ENCODE data around the gene SPATA2. TPM values are rescaled to one million over a fixed set of nuclear protein-coding genes. Genes with fewer than 3 reads are reported as not detected.

SPATA2 gene
- polyA plus RNA-seq, 2 of the 4 experiments (the other 2 are of a cell fraction): 4.7 to 5.1 TPM

DNA sequence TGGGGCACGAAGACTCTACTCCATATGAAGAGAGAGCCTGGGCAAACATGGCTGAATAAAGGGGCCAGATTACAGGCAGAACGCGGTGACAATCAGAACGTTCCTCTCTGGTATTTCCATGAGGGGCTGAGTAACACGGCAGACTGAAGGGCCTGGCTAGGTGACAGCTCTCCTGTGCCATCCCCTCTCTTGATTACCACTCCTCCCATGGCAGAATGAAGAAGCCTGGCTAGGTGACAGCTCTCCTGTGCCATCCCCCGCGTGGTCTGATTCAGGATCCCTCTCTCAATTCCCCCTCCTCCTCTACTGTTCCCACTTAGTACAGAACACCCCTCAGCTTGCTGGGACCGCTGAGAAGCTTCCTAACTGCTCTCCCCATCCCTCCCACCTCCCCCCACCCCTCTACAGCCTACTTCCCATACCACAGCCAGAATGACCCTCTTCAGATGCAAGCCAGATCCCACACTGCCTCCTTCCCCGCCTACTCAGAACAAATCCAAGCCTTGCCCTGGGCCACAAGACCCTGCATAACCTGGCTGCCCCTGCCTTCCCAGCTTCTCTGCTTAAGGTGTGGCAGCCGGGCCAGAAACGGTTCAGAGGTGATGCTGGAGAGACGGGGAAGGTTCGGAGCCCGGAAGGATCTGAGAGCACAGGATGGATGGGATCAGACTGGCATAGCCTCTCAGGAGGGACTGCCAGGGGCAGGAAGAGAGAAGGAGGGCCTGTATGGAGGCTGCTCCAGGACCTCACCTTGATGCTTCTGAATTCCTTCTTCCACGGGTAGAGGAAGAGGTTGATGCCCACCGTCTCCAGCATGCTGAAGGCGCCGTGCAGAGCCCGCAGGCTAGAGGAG is 7.7 kb downstream of the SPATA2 start:
- 88% methylated on average over 19 of the region's 19 CpGs for WGBS (ENCODE audit: missing lambda C conversion rate)
- DNase-seq (ENCODE audit: low read depth in 1 of 2, low spot score in 1 of 2) (no peak), ATAC-seq (no peak)

DNA sequence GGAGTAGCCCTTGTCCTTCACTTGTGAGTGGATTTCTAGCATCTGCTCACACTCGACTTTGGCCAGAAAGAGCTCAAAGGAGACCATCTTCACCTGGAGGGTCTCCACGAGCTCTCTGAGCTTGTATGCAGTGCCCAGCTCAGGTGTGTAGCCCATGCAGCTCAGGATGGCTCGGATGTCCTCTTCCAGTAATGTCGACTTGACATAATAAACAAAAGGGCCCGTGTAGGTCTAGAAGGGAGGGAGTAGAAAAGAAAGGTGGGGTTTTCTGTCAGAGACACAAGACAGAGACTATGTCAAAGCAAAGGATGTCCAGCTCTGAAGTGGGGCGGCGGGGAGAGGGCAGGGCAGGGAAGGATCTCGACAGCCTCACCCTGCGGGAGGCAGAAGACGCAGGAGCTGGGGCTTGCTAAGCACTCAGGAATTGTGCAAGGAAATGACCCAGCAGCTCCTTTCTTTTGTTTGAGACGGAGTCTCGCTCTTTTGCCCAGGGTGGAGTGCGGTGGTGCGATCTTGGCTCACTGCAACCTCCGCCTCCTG is 8.6 kb downstream of the SPATA2 start:
- ChIA-PET POLR2A (no interaction called here), CTCF (interaction anchor here (0.7 to 7.3 kb wide), 12 partner anchors 8 to 423 kb away, joined by 3 to 44 read pairs (median 3); partner anchors contain the start of gene SPATA2)
- no peak for DNase-seq (ENCODE audit: low read depth in 1 of 2, low spot score in 1 of 2)
- Histone ChIP-seq H3K4me1 (no peaks in the 10 kb centered on the region), H3K27ac (no peak overlapping the region), H3K4me2 (no peak overlapping the region), H3K4me3 (no peak overlapping the region), H3K9me3 (no peaks in the 10 kb centered on the region)
- TF ChIP-seq MAFK (IDR thresholded peaks at IDR 0.05; ENCODE audit: partially characterized antibody) (peak; percentile 24), FOSB (CRISPR knock-in tag; IDR thresholded peaks at IDR 0.05) (no peak)
- ATAC-seq: no peak
- FAIRE-seq: no peak
- WGBS (ENCODE audit: missing lambda C conversion rate): 83% methylated on average over 15 of the region's 15 CpGs

More for the DNA sequence above, 7.7 kb downstream of the SPATA2 start:
- no peaks in the 10 kb centered on the region for H3K4me1 ChIP-seq
- ChIA-PET POLR2A (no interaction called here), CTCF (interaction anchor here (0.7 to 7.3 kb wide), 9 partner anchors 7 to 238 kb away, joined by 3 to 44 read pairs (median 4); partner anchors contain the start of gene SPATA2)
- no peak overlapping the region for H3K4me2 ChIP-seq
- TF ChIP-seq HDAC2 (IDR thresholded peaks at IDR 0.05): no peak
- TF ChIP-seq, protein P1, sequence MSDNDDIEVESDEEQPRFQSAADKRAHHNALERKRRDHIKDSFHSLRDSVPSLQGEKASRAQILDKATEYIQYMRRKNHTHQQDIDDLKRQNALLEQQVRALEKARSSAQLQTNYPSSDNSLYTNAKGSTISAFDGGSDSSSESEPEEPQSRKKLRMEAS (IDR thresholded peaks at IDR 0.05): no peak
- no peak for TF ChIP-seq EP300 (IDR thresholded peaks at IDR 0.05)
- no peak for TF ChIP-seq PHF8 (IDR thresholded peaks at IDR 0.05; ENCODE audit: borderline replicate concordance, low read depth)
- TF ChIP-seq, protein P2, sequence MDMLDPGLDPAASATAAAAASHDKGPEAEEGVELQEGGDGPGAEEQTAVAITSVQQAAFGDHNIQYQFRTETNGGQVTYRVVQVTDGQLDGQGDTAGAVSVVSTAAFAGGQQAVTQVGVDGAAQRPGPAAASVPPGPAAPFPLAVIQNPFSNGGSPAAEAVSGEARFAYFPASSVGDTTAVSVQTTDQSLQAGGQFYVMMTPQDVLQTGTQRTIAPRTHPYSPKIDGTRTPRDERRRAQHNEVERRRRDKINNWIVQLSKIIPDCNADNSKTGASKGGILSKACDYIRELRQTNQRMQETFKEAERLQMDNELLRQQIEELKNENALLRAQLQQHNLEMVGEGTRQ (IDR thresholded peaks at IDR 0.05): no peak
- TF ChIP-seq GATA3 (IDR thresholded peaks at IDR 0.05; ENCODE audit: borderline replicate concordance): no peak
- no peak for TF ChIP-seq RNF2 (IDR thresholded peaks at IDR 0.05; ENCODE audit: borderline replicate concordance, low read depth)
- no peak overlapping the region for H3K4me3 ChIP-seq
- no peaks in the 10 kb centered on the region for H3K9me3 ChIP-seq
- FAIRE-seq: no peak
- no peak overlapping the region for H3K27ac ChIP-seq

DNA sequence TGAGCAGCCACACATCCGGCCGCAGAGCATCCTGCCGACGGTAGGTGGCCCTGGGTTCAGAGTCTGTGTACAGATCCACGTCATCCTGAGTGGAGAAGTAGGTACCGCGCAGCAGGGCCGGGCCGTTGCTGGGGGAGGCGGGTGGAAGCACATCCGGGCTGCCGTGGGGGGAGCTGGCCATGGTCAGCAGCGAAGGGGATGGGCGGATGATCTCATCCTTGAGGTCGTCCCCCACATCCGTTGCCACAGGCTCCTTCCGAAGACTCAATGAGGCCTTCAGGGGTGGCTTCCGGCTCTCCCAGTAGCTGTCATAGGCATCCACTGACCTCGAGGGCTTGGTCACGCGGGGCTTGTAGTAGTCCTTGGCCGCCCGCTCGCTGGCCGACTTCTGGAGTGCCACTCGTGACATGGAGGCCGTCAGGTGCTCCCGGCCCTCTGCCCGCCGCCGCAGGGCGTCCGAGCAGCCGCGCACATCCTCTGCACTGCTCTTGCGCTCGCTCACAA is 9.2 kb downstream of the SPATA2 start:
- FAIRE-seq (no peak), ATAC-seq (no peak), DNase-seq (ENCODE audit: low read depth in 1 of 2, low spot score in 1 of 2) (no peak)
- POLR2A ChIA-PET: no interaction called here
- Histone ChIP-seq H3K27ac (no peak overlapping the region), H3K4me2 (no peak overlapping the region), H3K4me1 (no peaks in the 10 kb centered on the region), H3K9me3 (no peaks in the 10 kb centered on the region), H3K4me3 (no peak overlapping the region)
- CTCF ChIA-PET: interaction anchor here (0.8 to 7.3 kb wide), 12 partner anchors 9 to 422 kb away, joined by 3 to 44 read pairs (median 4); partner anchors contain the start of gene SPATA2
- TF ChIP-seq, protein P1 (IDR thresholded peaks at IDR 0.05): no peak
- TF ChIP-seq ESRRA (IDR thresholded peaks at IDR 0.05; ENCODE audit: borderline replicate concordance, low read length) (no peak), KDM5A (IDR thresholded peaks at IDR 0.05) (no peak), HDAC2 (IDR thresholded peaks at IDR 0.05) (no peak), RAD21 (conservative IDR thresholded peaks at IDR 0.05 in 1 of 2, IDR thresholded peaks at IDR 0.05 in 1 of 2) (no peak), CBX2 (IDR thresholded peaks at IDR 0.05; ENCODE audit: borderline replicate concordance, low read depth) (no peak), NPAS2 (CRISPR knock-in tag; IDR thresholded peaks at IDR 0.05; ENCODE audit: borderline replicate concordance) (no peak), EHF (CRISPR knock-in tag; IDR thresholded peaks at IDR 0.05) (no peak), KDM1A (IDR thresholded peaks at IDR 0.05; ENCODE audit: low read depth) (no peak), CEBPB (IDR thresholded peaks at IDR 0.05) (no peak)
- TF ChIP-seq, protein P3, sequence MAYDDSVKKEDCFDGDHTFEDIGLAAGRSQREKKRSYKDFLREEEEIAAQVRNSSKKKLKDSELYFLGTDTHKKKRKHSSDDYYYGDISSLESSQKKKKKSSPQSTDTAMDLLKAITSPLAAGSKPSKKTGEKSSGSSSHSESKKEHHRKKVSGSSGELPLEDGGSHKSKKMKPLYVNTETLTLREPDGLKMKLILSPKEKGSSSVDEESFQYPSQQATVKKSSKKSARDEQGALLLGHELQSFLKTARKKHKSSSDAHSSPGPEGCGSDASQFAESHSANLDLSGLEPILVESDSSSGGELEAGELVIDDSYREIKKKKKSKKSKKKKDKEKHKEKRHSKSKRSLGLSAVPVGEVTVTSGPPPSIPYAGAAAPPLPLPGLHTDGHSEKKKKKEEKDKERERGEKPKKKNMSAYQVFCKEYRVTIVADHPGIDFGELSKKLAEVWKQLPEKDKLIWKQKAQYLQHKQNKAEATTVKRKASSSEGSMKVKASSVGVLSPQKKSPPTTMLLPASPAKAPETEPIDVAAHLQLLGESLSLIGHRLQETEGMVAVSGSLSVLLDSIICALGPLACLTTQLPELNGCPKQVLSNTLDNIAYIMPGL (CRISPR knock-in tag; IDR thresholded peaks at IDR 0.05; ENCODE audit: borderline replicate concordance): no peak
- TF ChIP-seq, protein P4, sequence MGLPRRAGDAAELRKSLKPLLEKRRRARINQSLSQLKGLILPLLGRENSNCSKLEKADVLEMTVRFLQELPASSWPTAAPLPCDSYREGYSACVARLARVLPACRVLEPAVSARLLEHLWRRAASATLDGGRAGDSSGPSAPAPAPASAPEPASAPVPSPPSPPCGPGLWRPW (IDR thresholded peaks at IDR 0.05): no peak
- TF ChIP-seq, protein P5, sequence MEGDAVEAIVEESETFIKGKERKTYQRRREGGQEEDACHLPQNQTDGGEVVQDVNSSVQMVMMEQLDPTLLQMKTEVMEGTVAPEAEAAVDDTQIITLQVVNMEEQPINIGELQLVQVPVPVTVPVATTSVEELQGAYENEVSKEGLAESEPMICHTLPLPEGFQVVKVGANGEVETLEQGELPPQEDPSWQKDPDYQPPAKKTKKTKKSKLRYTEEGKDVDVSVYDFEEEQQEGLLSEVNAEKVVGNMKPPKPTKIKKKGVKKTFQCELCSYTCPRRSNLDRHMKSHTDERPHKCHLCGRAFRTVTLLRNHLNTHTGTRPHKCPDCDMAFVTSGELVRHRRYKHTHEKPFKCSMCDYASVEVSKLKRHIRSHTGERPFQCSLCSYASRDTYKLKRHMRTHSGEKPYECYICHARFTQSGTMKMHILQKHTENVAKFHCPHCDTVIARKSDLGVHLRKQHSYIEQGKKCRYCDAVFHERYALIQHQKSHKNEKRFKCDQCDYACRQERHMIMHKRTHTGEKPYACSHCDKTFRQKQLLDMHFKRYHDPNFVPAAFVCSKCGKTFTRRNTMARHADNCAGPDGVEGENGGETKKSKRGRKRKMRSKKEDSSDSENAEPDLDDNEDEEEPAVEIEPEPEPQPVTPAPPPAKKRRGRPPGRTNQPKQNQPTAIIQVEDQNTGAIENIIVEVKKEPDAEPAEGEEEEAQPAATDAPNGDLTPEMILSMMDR (IDR thresholded peaks at IDR 0.05): no peak
- TF ChIP-seq, protein P2 (IDR thresholded peaks at IDR 0.05): no peak
- WGBS (ENCODE audit: missing lambda C conversion rate): 95% methylated on average over 35 of the region's 37 CpGs
